Muscle of arm (tissue), 12 donors: ENCODE measurements around the gene PMS1. TPM values are rescaled to one million over a fixed set of nuclear protein-coding genes. Genes with fewer than 3 reads are reported as not detected.
"Not testable (repeated sequence)": the region's sequence is repeated elsewhere in the genome, so short reads cannot be mapped to it uniquely, and the experiment has no call there.

Experiments
- DNase-seq: peaks from one replicate; pipeline ENCODE4 v3.0.0-alpha.2; 2013
- polyA plus RNA-seq, 12 donors: library from polyadenylated mRNA; unstranded; fragments of 120-200 nt; gene quantifications; one replicate each; pipeline ENCODE4 v1.2.1, GENCODE V29; 2013; ENCODE audit not compliant: insufficient read length in 12 of 12

PMS1 gene
- polyA plus RNA-seq, 12 donors: 20.1 to 42.5 (median 32.0) TPM; not detected in 1

GRCh38 chr2:189858291-189858690, 74.0 kb downstream of the PMS1 start:
- DNase-seq: no peak

- no peak for DNase-seq
These were observed 75.9 kb downstream of the PMS1 start for GRCh38 chr2:189860161-189860560.

GRCh38 chr2:189862751-189863150, 78.5 kb downstream of the PMS1 start:
- no peak for DNase-seq

GRCh38 chr2:189865826-189866225, 81.6 kb downstream of the PMS1 start:
- DNase-seq: no peak

- no peak for DNase-seq
These were observed 82.0 kb downstream of the PMS1 start for GRCh38 chr2:189866296-189866695.

- no peak for DNase-seq
These were observed 84.6 kb downstream of the PMS1 start for GRCh38 chr2:189868896-189869295.

GRCh38 chr2:189870381-189871085, 86.3 kb downstream of the PMS1 start:
- DNase-seq: no peak

GRCh38 chr2:189873696-189874095, 89.4 kb downstream of the PMS1 start:
- DNase-seq: no peak

- DNase-seq: no peak
These were observed 90.5 kb downstream of the PMS1 start for GRCh38 chr2:189874586-189875320.

- DNase-seq: no peak
These were observed 92.0 kb downstream of the PMS1 start for GRCh38 chr2:189876271-189876670.

GRCh38 chr2:189879716-189880081, 95.4 kb downstream of the PMS1 start:
- no peak for DNase-seq

- DNase-seq: no peak
These were observed 96.2 kb downstream of the PMS1 start for GRCh38 chr2:189880429-189880828.

- no peak for DNase-seq
These were observed 96.7 kb downstream of the PMS1 start for GRCh38 chr2:189880832-189881492.

- no peak for DNase-seq
These were observed 101.1 kb downstream of the PMS1 start for GRCh38 chr2:189885368-189885767.

- not testable (repeated sequence) for DNase-seq
These were observed 108.5 kb downstream of the PMS1 start for GRCh38 chr2:189892546-189893294.

GRCh38 chr2:189896809-189897208, 112.6 kb downstream of the PMS1 start:
- DNase-seq: no peak

- DNase-seq: no peak
These were observed 114.9 kb downstream of the PMS1 start for GRCh38 chr2:189899101-189899500.

GRCh38 chr2:189900726-189901125, 116.5 kb downstream of the PMS1 start:
- DNase-seq: no peak

GRCh38 chr2:189901664-189902063, 117.4 kb downstream of the PMS1 start:
- no peak for DNase-seq

- DNase-seq: no peak
These were observed 129.6 kb downstream of the PMS1 start for GRCh38 chr2:189913821-189914220.

GRCh38 chr2:189916651-189917050, 132.4 kb downstream of the PMS1 start:
- no peak for DNase-seq
